ENCODE data around the gene MAST3.
"Not testable (repeated sequence)": the region's sequence is repeated elsewhere in the genome, so short reads cannot be mapped to it uniquely, and the experiment has no call there.

DNA sequence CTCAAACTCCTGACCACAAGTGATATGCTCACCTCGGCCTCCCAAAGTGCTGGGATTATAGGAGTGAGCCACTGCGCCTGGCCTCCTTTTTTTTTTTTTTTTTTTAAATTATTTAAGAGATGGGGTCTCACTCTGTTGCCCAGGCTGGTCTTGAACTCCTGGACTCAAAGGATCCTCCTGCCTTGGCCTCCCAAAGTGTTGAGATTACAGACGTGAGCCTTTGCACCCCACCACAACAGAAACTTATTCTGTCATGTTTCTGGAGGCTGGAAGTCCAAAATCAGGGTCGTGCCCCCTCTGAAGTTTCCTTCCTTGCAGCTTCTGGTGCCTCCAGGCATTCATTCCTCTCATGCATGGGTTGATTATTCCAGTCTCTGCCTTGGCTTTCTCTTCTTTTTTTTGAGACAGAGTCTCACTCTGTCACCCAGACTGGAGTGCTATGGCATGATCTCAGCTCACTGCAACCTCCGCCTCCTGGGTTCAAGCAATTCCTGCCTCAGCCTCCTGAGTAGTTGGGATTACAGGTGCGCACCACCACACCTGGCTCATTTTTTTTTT is 61.6 kb downstream of the MAST3 start:
- TF ChIP-seq CTCF, POLR2A (IDR thresholded peaks at IDR 0.05): not testable (repeated sequence)
